GM12878 (cell line): Measurements from ENCODE around the gene TTC8. TPM values are rescaled to one million over a fixed set of nuclear protein-coding genes. Genes with fewer than 3 reads are reported as not detected.
"Not testable (repeated sequence)": the region's sequence is repeated elsewhere in the genome, so short reads cannot be mapped to it uniquely, and the experiment has no call there.

ENCODE experiments used
- ATAC-seq: fragments of 200-7000 bp; cut with Tn5 transposase; 3 replicates; pipeline ENCODE4 v1.9.1; 2020; ENCODE audit warnings: mild to moderate bottlenecking, moderate library complexity
- BruUV-seq: library from RNA; stranded (reverse); fragments of 400-500 nt; replicated peaks from 2 replicates; lab custom pipeline; 2021; lab: Mats Ljungman, UMichigan
- CTCF ChIA-PET: fragments of 300-600 bp; sonication (Branson Sonifier 250); formaldehyde crosslinking; extraction: SDS; loops from one replicate; lab custom pipeline; 2021; ENCODE audit warnings: inconsistent platforms; lab: Yijun Ruan, JAX
- POLR2A ChIA-PET: fragments of 350-600 bp; formaldehyde crosslinking; extraction: SDS; loops from one replicate; lab custom pipeline; 2021; ENCODE audit warnings: inconsistent platforms; lab: Charles Lee
- RAD21 ChIA-PET: fragments of 300-600 bp; sonication (Branson Sonifier 250); formaldehyde crosslinking; loops from one replicate; lab custom pipeline; 2023; ENCODE audit warnings: antibody characterized with exemption; ENCODE audit not compliant: unreplicated experiment; lab: Charles Lee
- SMC1A ChIA-PET: fragments of 300-600 bp; sonication (Branson Sonifier 250); formaldehyde crosslinking; loops from one replicate; lab custom pipeline; 2023; ENCODE audit not compliant: unreplicated experiment, uncharacterized antibody; lab: Charles Lee
- DNase-seq: peaks from one replicate; pipeline ENCODE4 v3.0.0-alpha.2; 2011; ENCODE audit warnings: low read depth, low spot score
- FAIRE-seq: peaks from 3 replicates; lab custom pipeline; 2011; peaks lifted over from hg19 to GRCh38; lab: Jason Lieb, UNC
- H2AFZ ChIP-seq: 2 replicates; pipeline ENCODE4 v1.6.0; 2011; ENCODE audit warnings: low read depth, low read length, control low read depth; ENCODE audit not compliant: control insufficient read depth
- H3K27ac ChIP-seq: 2 replicates; pipeline ENCODE4 v1.5.1; 2011; ENCODE audit warnings: control low read depth; ENCODE audit not compliant: control insufficient read depth, insufficient read depth
- H3K27me3 ChIP-seq, 2 experiments: replicated peaks in 1 of 2; 2 replicates each; pipeline versions ENCODE4 v1.6.0 to v1.6.1; 2011; ENCODE audit warnings: low read length in 1 of 2; ENCODE audit not compliant: control insufficient read depth in 2 of 2, insufficient read depth in 2 of 2
- H3K36me3 ChIP-seq, 2 experiments: 2 replicates each; pipeline ENCODE4 v1.5.1; 2011; ENCODE audit warnings: low read length in 1 of 2; ENCODE audit not compliant: control insufficient read depth in 2 of 2, insufficient read depth in 2 of 2
- H3K4me1 ChIP-seq: 2 replicates; pipeline ENCODE4 v1.6.1; 2011; ENCODE audit warnings: mild to moderate bottlenecking, low read length, moderate library complexity, mixed read lengths; ENCODE audit not compliant: control insufficient read depth, insufficient read depth
- H3K4me2 ChIP-seq: 2 replicates; pipeline ENCODE4 v1.6.0; 2011; ENCODE audit warnings: control low read depth; ENCODE audit not compliant: control insufficient read depth, insufficient read depth
- H3K4me3 ChIP-seq: fragments of 200-600 bp; sonication (generic); 2 replicates; pipeline ENCODE4 v1.5.1; 2016
- H3K79me2 ChIP-seq: 2 replicates; pipeline ENCODE4 v1.6.0; 2011; ENCODE audit warnings: low read length; ENCODE audit not compliant: control insufficient read depth, insufficient read depth
- H3K9ac ChIP-seq: 2 replicates; pipeline ENCODE4 v1.8.0; 2011; ENCODE audit warnings: low read length, control low read depth, mixed read lengths; ENCODE audit not compliant: control insufficient read depth, insufficient read depth
- H3K9me3 ChIP-seq: replicated peaks from 3 replicates; pipeline ENCODE4 v1.5.1; 2011; ENCODE audit warnings: mild to moderate bottlenecking, low read length; ENCODE audit not compliant: control insufficient read depth, insufficient read depth
- H4K20me1 ChIP-seq: 2 replicates; pipeline ENCODE4 v1.6.0; 2011; ENCODE audit not compliant: control insufficient read depth, insufficient read depth
- BMI1 ChIP-seq: fragments of 450-650 bp; IDR thresholded peaks from 2 replicates; pipeline ENCODE4 v1.6.1; 2016; ENCODE audit warnings: mild to moderate bottlenecking, moderate library complexity, borderline replicate concordance
- CEBPB ChIP-seq, 2 experiments: fragments of 150-350 bp in 1 of 2; IDR thresholded peaks; 2 replicates each; pipeline ENCODE4 v1.6.1; 2012 to 2014; ENCODE audit warnings: low read depth in 2 of 2, low read length in 2 of 2, borderline replicate concordance in 1 of 2, inconsistent platforms in 1 of 2
- CHD1 ChIP-seq: IDR thresholded peaks from 2 replicates; pipeline ENCODE4 v1.6.1; 2012; ENCODE audit warnings: low read depth, low read length, improper control_type of control experiment
- DPF2 ChIP-seq: fragments of 450-650 bp; IDR thresholded peaks from 2 replicates; pipeline ENCODE4 v1.6.1; 2017; ENCODE audit warnings: mild to moderate bottlenecking
- ETV6 ChIP-seq, 2 experiments: fragments of 450-650 bp in 1 of 2; IDR thresholded peaks in 1 of 2; conservative IDR thresholded peaks in 1 of 2; 2 replicates each; pipeline ENCODE4 v1.6.1; 2014; ENCODE audit warnings: antibody characterized with exemption in 1 of 2, borderline replicate concordance in 1 of 2, low read depth in 1 of 2, mild to moderate bottlenecking in 1 of 2, moderate library complexity in 1 of 2
- EZH2 ChIP-seq: IDR thresholded peaks from 2 replicates; pipeline ENCODE4 v1.6.1; 2012; ENCODE audit warnings: low read depth, mild to moderate bottlenecking, control low read depth, inconsistent platforms, low read length, borderline replicate concordance; ENCODE audit not compliant: control insufficient read depth
- IRF4 ChIP-seq: IDR thresholded peaks from 2 replicates; pipeline ENCODE4 v1.6.1; 2011; ENCODE audit warnings: low read depth, low read length
- MYB ChIP-seq: fragments of 150-350 bp; IDR thresholded peaks from 2 replicates; pipeline ENCODE4 v1.6.1; 2014; ENCODE audit warnings: mild to moderate bottlenecking, low read depth, low read length, borderline replicate concordance
- MYC ChIP-seq: IDR thresholded peaks from 2 replicates; pipeline ENCODE4 v1.6.1; 2011; ENCODE audit warnings: mild to moderate bottlenecking, low read length, moderate library complexity, inconsistent platforms; ENCODE audit not compliant: insufficient read depth, insufficient replicate concordance, insufficient read length, severe bottlenecking
- NR2C1 ChIP-seq: fragments of 450-650 bp; IDR thresholded peaks from 2 replicates; pipeline ENCODE4 v1.6.1; 2017; ENCODE audit warnings: antibody characterized with exemption, mild to moderate bottlenecking, moderate library complexity
- SMAD1 ChIP-seq: fragments of 450-650 bp; IDR thresholded peaks from 2 replicates; pipeline ENCODE4 v1.6.1; 2018; ENCODE audit warnings: mild to moderate bottlenecking, low read depth; ENCODE audit not compliant: partially characterized antibody
- SMC3 ChIP-seq: IDR thresholded peaks from 2 replicates; pipeline ENCODE4 v1.6.1; 2011; ENCODE audit warnings: low read length, improper control_type of control experiment, borderline replicate concordance
- WRNIP1 ChIP-seq: IDR thresholded peaks from 2 replicates; pipeline ENCODE4 v1.6.1; 2011; ENCODE audit warnings: low read depth, low read length, improper control_type of control experiment, borderline replicate concordance
- ZNF207 ChIP-seq: fragments of 450-650 bp; IDR thresholded peaks from 2 replicates; pipeline ENCODE4 v1.6.1; 2014; ENCODE audit warnings: antibody characterized with exemption, mild to moderate bottlenecking, borderline replicate concordance
- WGBS: methylation state at CpG from one replicate; pipeline ENCODE4 v1.1.6; 2016; ENCODE audit warnings: low lambda C conversion rate; ENCODE audit not compliant: insufficient replicate concordance, insufficient coverage; ENCODE audit errors: missing lambda C conversion rate; 5-methylcytosine and 5-hydroxymethylcytosine counted together
- in situ Hi-C: fragments of 300-500 bp; cut with MboI; formaldehyde crosslinking; loops from 9 replicates; pipeline ENCODE4 v1.14.3; 2018; ENCODE audit warnings: mixed read lengths
- intact Hi-C: fragments of 100-400 bp; cut with micrococcal nuclease; formaldehyde crosslinking; loops from one replicate; pipeline ENCODE4 v1.14.2; 2022; ENCODE audit not compliant: unreplicated experiment
- polyA plus RNA-seq, 11 experiments: library from polyadenylated mRNA; depleted of rRNA in 4 of 11; unstranded in 6 of 11; stranded (reverse) in 5 of 11; fragments of >200 nt; fragmentation: Nextera tagmentation in 4 of 11; fragmentation: Illumina TruSeq in 1 of 11; extraction: Ambion mirVana in 4 of 11; extraction: Trizol in 1 of 11; gene quantifications; 1 replicate in 1 of 11; 2 replicates in 10 of 11; pipeline versions ENCODE4 v1.2.1 to v1.2.3, GENCODE V29; 2011 to 2016; ENCODE audit warnings: inconsistent platforms in 2 of 11, missing spikeins in 2 of 11, low read depth in 1 of 11
- total RNA-seq, 4 experiments: library from RNA; depleted of rRNA in 3 of 4; stranded (reverse); fragments of >200 nt in 3 of 4; fragmentation: Illumina TruSeq in 1 of 4; extraction: Trizol in 1 of 4; gene quantifications; 2 replicates each; pipeline versions ENCODE4 v1.2.1 to v1.2.3, GENCODE V29; 2013 to 2021
- TF ChIP-seq, protein P1 (sequence below): fragments of 450-650 bp; IDR thresholded peaks from 2 replicates; pipeline ENCODE4 v1.6.1; 2017; ENCODE audit warnings: low read depth, mild to moderate bottlenecking, moderate library complexity

The TTC8 gene
- total and polyA plus RNA-seq, 10 of the 15 experiments (the other 5 are each of a cell fraction or from before 2014, with no cell fraction given), result 1.5 to 4.6 (median 2.5) TPM

DNA sequence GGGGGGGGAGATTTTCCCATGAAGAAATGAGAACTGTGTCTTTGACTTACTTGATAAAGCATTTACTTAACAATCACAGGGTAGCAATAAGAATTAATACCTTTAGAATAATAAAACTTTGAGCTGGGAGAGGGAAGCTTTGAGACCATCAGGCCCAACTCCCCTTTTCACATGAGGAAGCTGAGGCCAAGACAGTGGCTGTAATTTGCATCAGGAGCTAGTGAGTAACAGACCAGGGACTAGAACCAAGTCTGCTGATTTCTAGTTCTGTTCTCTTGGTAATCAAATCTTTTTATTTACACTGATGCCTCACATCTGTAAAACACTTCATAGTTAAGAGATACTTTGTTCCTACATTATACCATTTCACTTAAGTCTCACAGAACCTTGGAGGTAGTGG lies 28.7 kb downstream of the TTC8 start (continued):
- no peak for TF ChIP-seq MYC
- TF ChIP-seq, protein P1, sequence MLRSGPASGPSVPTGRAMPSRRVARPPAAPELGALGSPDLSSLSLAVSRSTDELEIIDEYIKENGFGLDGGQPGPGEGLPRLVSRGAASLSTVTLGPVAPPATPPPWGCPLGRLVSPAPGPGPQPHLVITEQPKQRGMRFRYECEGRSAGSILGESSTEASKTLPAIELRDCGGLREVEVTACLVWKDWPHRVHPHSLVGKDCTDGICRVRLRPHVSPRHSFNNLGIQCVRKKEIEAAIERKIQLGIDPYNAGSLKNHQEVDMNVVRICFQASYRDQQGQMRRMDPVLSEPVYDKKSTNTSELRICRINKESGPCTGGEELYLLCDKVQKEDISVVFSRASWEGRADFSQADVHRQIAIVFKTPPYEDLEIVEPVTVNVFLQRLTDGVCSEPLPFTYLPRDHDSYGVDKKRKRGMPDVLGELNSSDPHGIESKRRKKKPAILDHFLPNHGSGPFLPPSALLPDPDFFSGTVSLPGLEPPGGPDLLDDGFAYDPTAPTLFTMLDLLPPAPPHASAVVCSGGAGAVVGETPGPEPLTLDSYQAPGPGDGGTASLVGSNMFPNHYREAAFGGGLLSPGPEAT, result no peak
- no peak for TF ChIP-seq BMI1
- no peak for TF ChIP-seq SMAD1
- TF ChIP-seq SMC3, result no peak
- TF ChIP-seq DPF2, result no peak
- TF ChIP-seq CHD1, result no peak
- no peak for TF ChIP-seq ZNF207

DNA sequence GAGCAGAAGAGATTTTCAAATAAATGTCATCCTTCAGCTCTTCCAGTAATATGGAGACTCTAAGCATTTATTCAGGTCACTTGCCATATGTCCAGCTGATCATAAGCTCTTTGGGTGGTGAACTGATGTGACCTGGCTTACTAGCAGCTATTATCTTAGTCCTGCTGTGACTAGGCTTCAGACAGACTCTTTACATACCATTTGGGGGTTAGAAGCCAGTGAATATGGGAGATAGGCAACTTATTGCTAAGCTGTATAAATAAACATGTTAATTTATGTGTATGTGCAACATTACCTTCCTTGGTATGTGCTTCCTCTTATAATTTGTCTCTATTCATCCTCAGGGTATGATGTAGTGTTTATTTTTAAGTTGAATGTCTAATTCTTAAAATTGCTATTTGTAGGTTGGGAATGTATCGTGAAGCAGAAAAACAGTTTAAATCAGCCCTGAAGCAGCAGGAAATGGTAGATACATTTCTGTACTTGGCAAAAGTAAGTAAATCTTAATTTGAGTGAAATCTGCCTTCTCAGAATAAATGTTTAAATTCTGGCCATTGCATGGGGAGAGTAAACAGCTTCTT lies 32.4 kb downstream of the TTC8 start:
- no peak for TF ChIP-seq CEBPB (IDR thresholded peaks at IDR 0.05; ENCODE audit: borderline replicate concordance in 1 of 2, low read depth in 2 of 2, low read length in 2 of 2)
- no peak for TF ChIP-seq NR2C1
- TF ChIP-seq EZH2, result no peak
- TF ChIP-seq ETV6 (conservative IDR thresholded peaks at IDR 0.05 in 1 of 2, IDR thresholded peaks at IDR 0.05 in 1 of 2; ENCODE audit: borderline replicate concordance in 1 of 2, low read depth in 1 of 2), result no peak
- TF ChIP-seq IRF4, result no peak
- no peak for TF ChIP-seq WRNIP1
- TF ChIP-seq MYB, result no peak
- WGBS, result 96% methylated on average over 1 of the region's 1 CpG
- BruUV-seq, result no TSS peak
- Histone ChIP-seq H3K27me3 (no peaks in the 10 kb centered on the region), H3K4me3 (no peak overlapping the region), H3K4me1 (no peaks in the 10 kb centered on the region), H3K27ac (no peak overlapping the region), H4K20me1 (no peaks in the 10 kb centered on the region), H3K9ac (no peak overlapping the region), H3K4me2 (no peak overlapping the region), H3K36me3 (no peaks in the 10 kb centered on the region), H3K9me3 (no peaks in the 10 kb centered on the region), H2AFZ (no peak overlapping the region), H3K79me2 (no peaks in the 10 kb centered on the region)
- FAIRE-seq (no peak), ATAC-seq (no peak), DNase-seq (no peak)
- intact Hi-C loops, result no loop called here
- CTCF ChIA-PET, result interaction anchor here (0.7 to 1.6 kb wide), 4 partner anchors 11 to 1008 kb away, joined by 3 to 5 read pairs (median 4); no protein-coding TSS in a partner anchor
- SMC1A ChIA-PET, result interaction anchor here (0.5 to 1.1 kb wide), 2 partner anchors 190 to 1161 kb away, joined by 3 to 6 read pairs; no protein-coding TSS in a partner anchor
- POLR2A ChIA-PET, result no interaction called here
- in situ Hi-C loops, result no loop called here
- RAD21 ChIA-PET, result interaction anchor here (0.7 kb wide), 1 partner anchor 189 kb away, joined by 3 read pairs; no protein-coding TSS in a partner anchor

DNA sequence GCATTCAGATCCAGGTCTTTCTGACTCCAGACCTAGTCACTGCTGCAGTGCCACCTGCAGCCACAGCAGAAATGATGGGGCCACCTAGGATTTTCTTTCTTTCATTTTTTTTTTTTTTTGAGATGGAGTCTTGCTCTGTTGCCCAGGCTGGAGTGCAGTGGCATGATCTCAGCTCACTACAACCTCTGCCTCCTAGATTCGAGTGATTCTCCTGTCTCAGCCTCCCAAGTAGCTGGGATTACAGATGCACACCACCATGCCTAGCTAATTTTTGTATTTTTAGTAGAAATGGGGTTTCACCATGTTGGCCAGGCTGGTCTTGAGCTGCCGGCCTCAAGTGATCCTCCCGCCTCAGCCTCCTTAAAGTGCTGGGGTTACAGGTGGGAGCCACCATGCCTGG lies 33.4 kb downstream of the TTC8 start:
- RAD21 ChIA-PET, intact Hi-C loops, FAIRE-seq: not testable (repeated sequence)

More for the DNA sequence above, 33.4 kb downstream of the TTC8 start:
- BruUV-seq, H3K27me3 ChIP-seq, H3K27ac ChIP-seq, ATAC-seq, H3K4me1 ChIP-seq, H3K36me3 ChIP-seq, H2AFZ ChIP-seq, H4K20me1 ChIP-seq, DNase-seq, H3K4me3 ChIP-seq, H3K4me2 ChIP-seq, SMC1A ChIA-PET, H3K79me2 ChIP-seq, H3K9ac ChIP-seq, POLR2A ChIA-PET, CTCF ChIA-PET, in situ Hi-C loops, H3K9me3 ChIP-seq: not testable (repeated sequence)
- 64% methylated on average over 3 of the region's 3 CpGs for WGBS
